H1 (cell line): ENCODE data around the gene EPHA6. TPM values are rescaled to one million over a fixed set of nuclear protein-coding genes. Genes with fewer than 3 reads are reported as not detected.

Experiments used
- CHD2 ChIP-seq: IDR thresholded peaks from 2 replicates; pipeline ENCODE4 v1.6.1; 2012; ENCODE audit warnings: low read length, improper control_type of control experiment
- JUND ChIP-seq: IDR thresholded peaks from 2 replicates; pipeline ENCODE4 v1.6.1; 2011; ENCODE audit warnings: mild to moderate bottlenecking, improper control_type of control experiment, low read length
- POU5F1 ChIP-seq: IDR thresholded peaks from 2 replicates; pipeline ENCODE4 v1.6.1; 2011; ENCODE audit warnings: low read depth, mild to moderate bottlenecking, low read length, moderate library complexity
- SIN3A ChIP-seq, 2 experiments: IDR thresholded peaks in 1 of 2; conservative IDR thresholded peaks in 1 of 2; 2 replicates each; pipeline ENCODE4 v1.6.1; 2011 to 2012; ENCODE audit warnings: low read length in 2 of 2, improper control_type of control experiment in 1 of 2, low read depth in 1 of 2, mild to moderate bottlenecking in 1 of 2
- TAF7 ChIP-seq: optimal IDR thresholded peaks from 2 replicates; pipeline ENCODE3; 2011; ENCODE audit warnings: low read depth, mild to moderate bottlenecking, inconsistent platforms, low read length, moderate library complexity, borderline replicate concordance
- polyA plus RNA-seq, 7 experiments: library from polyadenylated mRNA; depleted of rRNA in 3 of 7; stranded (reverse) in 5 of 7; unstranded in 2 of 7; fragments of >200 nt in 5 of 7; fragments of 200-250 nt in 2 of 7; gene quantifications; 1 replicate in 5 of 7; 2 replicates in 1 of 7; 4 replicates in 1 of 7; pipeline versions ENCODE4 v1.2.1 to v1.2.3, GENCODE V29; 2011 to 2013; ENCODE audit warnings: missing spikeins in 2 of 7, mixed read lengths in 2 of 7
- total RNA-seq: library from RNA; stranded (reverse); fragmentation: NEBNext Ultra II Directional; extraction: Animal tissue kit (Norgen Biotek cat#: 25700); gene quantifications from 2 replicates; pipeline ENCODE4 v1.2.1, GENCODE V29; 2021

Gene EPHA6
- total and polyA plus RNA-seq, 2 of the 8 experiments (the other 6 are each of a cell fraction or from before 2014, with no cell fraction given) = 0.83 to 3.2 TPM

- TF ChIP-seq POU5F1 (no peak), SIN3A (conservative IDR thresholded peaks at IDR 0.05 in 1 of 2, IDR thresholded peaks at IDR 0.05 in 1 of 2; ENCODE audit: low read depth in 1 of 2, low read length in 2 of 2) (no peak), JUND (no peak), TAF7 (no peak), CHD2 (no peak)
These were observed 443.7 kb downstream of the EPHA6 start (continued) for GRCh38 chr3:97257942-97258697.
